ENCODE data around the gene GRID1.

Gene GRID1

GRCh38 chr10:86062647-86063145, 303.9 kb downstream of the GRID1 start:
- TF ChIP-seq, protein P1, sequence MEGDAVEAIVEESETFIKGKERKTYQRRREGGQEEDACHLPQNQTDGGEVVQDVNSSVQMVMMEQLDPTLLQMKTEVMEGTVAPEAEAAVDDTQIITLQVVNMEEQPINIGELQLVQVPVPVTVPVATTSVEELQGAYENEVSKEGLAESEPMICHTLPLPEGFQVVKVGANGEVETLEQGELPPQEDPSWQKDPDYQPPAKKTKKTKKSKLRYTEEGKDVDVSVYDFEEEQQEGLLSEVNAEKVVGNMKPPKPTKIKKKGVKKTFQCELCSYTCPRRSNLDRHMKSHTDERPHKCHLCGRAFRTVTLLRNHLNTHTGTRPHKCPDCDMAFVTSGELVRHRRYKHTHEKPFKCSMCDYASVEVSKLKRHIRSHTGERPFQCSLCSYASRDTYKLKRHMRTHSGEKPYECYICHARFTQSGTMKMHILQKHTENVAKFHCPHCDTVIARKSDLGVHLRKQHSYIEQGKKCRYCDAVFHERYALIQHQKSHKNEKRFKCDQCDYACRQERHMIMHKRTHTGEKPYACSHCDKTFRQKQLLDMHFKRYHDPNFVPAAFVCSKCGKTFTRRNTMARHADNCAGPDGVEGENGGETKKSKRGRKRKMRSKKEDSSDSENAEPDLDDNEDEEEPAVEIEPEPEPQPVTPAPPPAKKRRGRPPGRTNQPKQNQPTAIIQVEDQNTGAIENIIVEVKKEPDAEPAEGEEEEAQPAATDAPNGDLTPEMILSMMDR (conservative IDR thresholded peaks at IDR 0.05; ENCODE audit: control insufficient read depth, insufficient read depth, low read depth, low read length): no peak
- DNase-seq (ENCODE audit: low read depth): no peak
- no peak overlapping the region for H3K4me3 ChIP-seq (ENCODE audit: control insufficient read depth, low read depth, low read length)

- no peak for DNase-seq (ENCODE audit: low read depth)
- no peak overlapping the region for H3K4me3 ChIP-seq (ENCODE audit: control insufficient read depth, low read depth, low read length)
- TF ChIP-seq, protein P1 (conservative IDR thresholded peaks at IDR 0.05; ENCODE audit: control insufficient read depth, insufficient read depth, low read depth, low read length): no peak
Observed at GRCh38 chr10:86062198-86062550, 304.4 kb downstream of the GRID1 start.

DNA sequence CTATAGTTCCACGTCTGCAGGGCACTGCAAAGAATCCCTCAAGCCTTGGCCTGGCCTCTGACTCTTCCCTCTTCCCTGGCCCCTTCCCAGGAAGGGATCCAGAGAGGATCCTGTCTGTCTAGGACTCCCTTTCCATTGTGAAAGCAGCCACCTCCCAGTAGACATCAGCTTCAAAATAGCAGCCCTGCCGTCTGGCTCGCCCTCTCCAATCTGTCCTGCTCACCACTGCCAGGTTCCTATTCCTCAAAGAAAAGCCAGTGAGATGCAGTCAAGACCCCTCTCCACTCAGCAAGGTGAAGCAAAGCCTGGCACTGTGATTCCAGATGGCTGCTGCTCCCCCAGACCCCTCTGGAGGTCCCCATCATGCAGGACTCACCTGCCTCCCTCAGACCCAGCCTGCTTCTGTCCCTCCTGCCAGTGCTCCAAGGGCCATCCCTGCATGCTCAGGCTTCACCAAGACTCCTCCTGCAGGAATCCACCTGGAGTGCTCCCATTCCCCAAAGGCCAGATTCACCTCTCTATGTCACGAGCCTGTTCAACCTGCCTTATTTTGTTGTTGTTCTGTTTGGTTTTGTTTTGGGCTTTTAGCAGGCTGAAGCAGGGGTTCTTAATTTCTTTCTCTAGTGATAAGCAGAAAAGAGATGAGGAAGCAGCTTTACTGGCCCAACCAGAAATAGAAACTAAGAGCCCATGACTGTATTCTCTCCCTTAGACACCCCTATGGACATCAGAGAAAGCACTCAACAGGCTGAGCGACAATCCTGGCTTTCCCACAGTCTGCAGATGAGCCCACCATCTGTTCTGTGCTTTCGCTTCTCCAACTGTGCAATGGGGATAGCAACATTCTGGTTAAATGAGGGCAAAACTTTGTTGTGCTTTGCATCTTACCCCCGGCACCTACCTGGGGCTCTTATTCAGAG, 305.1 kb downstream of the GRID1 start:
- DNase-seq (ENCODE audit: low read depth): no peak
- TF ChIP-seq, protein P1 (conservative IDR thresholded peaks at IDR 0.05; ENCODE audit: control insufficient read depth, insufficient read depth, low read depth, low read length): no peak
- H3K4me3 ChIP-seq (ENCODE audit: control insufficient read depth, low read depth, low read length): no peak overlapping the region

DNA sequence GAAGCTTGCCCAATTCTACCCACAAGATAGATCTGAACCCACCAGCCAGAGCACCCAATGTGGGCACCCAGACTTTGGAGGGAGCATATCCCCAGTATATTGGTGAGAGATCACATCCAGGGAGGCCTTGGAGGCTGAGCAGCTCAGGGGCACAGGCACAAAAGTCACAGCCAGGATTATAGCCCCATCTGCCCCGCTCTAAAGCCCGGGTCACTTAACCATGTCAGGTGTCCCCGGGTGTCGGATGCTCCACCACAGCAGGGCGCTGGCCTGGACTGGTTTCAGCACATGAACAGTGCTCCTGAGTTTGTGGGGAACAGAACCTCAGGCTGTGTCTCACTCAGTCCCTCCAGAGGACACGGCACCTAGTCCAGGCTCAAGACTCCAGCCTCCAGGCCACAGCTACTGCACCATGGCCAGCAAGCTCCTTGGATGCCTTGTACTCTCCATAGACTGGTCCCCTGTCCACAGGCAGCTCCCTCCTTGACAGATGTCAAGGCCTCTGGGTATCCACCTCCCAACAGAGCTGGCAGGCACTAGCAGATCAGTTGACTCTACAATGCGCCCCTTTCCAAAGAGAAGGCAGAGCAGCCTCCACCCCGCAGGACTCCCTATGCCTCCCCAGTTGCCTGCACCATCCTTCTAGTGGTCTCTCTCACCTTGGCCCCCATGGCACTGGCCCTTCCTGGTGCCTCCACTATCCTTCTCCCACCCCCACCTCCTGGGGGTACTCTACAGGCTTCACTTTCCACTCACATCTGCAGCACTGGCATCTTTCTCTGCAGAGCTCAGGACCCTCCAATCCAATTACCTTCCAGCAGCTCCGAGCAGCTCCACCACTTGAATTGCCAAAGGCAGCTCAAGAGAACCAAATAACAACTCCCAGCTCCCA, 306.0 kb downstream of the GRID1 start:
- no peak overlapping the region for H3K4me3 ChIP-seq (ENCODE audit: control insufficient read depth, low read depth, low read length)
- TF ChIP-seq, protein P1 (conservative IDR thresholded peaks at IDR 0.05; ENCODE audit: control insufficient read depth, insufficient read depth, low read depth, low read length): no peak
- DNase-seq (ENCODE audit: low read depth): no peak

- TF ChIP-seq, protein P1 (conservative IDR thresholded peaks at IDR 0.05; ENCODE audit: control insufficient read depth, insufficient read depth, low read depth, low read length): no peak
- DNase-seq (ENCODE audit: low read depth): no peak
Observed at GRCh38 chr10:86059892-86060291, 306.7 kb downstream of the GRID1 start.

GRCh38 chr10:86058964-86059363, 307.6 kb downstream of the GRID1 start:
- H3K4me3 ChIP-seq (ENCODE audit: control insufficient read depth, low read depth, low read length): no peak overlapping the region
- DNase-seq (ENCODE audit: low read depth): no peak
- TF ChIP-seq, protein P1 (conservative IDR thresholded peaks at IDR 0.05; ENCODE audit: control insufficient read depth, insufficient read depth, low read depth, low read length): no peak

More at GRCh38 chr10:86059892-86060291, 306.7 kb downstream of the GRID1 start:
- H3K4me3 ChIP-seq (ENCODE audit: control insufficient read depth, low read depth, low read length): no peak overlapping the region

Data from fibroblast of mammary gland (primary cell).